ENCODE results near the gene RRM2. TPM values are rescaled to one million over a fixed set of nuclear protein-coding genes. Genes with fewer than 3 reads are reported as not detected.

RRM2 gene
- polyA plus RNA-seq, 2 of the 4 experiments (the other 2 are of a cell fraction), result 84.4 to 111 TPM

- no peak overlapping the region for H3K4me2 ChIP-seq
- CTCF ChIA-PET, result interaction anchor here (1.2 to 3.2 kb wide), 8 partner anchors 8 to 239 kb away, joined by 3 to 10 read pairs (median 6); no protein-coding TSS in a partner anchor
Measured at GRCh38 chr2:10170256-10170655, 47.7 kb downstream of the RRM2 start.

GRCh38 chr2:10171006-10171800 lies 48.7 kb downstream of the RRM2 start:
- Histone ChIP-seq H3K27ac (no peak overlapping the region), H3K9me3 (no peaks in the 10 kb centered on the region), H3K4me2 (no peak overlapping the region), H3K4me1 (peaks cover 11% of the 10 kb centered on the region), H3K4me3 (no peak overlapping the region)
- 84% methylated on average over 19 of the region's 19 CpGs for WGBS (ENCODE audit: missing lambda C conversion rate)
- no peak for FAIRE-seq
- peak in 1 of 2 experiments; percentile 7; a peak in 2 of 6 replicates for ATAC-seq
- POLR2A ChIA-PET, result no interaction called here
- CTCF ChIA-PET, result interaction anchor here (0.6 to 3.2 kb wide), 7 partner anchors 9 to 239 kb away, joined by 3 to 10 read pairs (median 5); no protein-coding TSS in a partner anchor
- DNase-seq (ENCODE audit: low read depth in 1 of 2, low spot score in 1 of 2), result no peak
- TF ChIP-seq FOXS1 (CRISPR knock-in tag; IDR thresholded peaks at IDR 0.05), result no peak

More at GRCh38 chr2:10170256-10170655, 47.7 kb downstream of the RRM2 start:
- no peaks in the 10 kb centered on the region for H3K9me3 ChIP-seq
- no peak for DNase-seq (ENCODE audit: low read depth in 1 of 2, low spot score in 1 of 2)
- H3K4me1 ChIP-seq, result peaks cover 11% of the 10 kb centered on the region
- POLR2A ChIA-PET, result no interaction called here
- TF ChIP-seq TFCP2L1 (CRISPR knock-in tag; IDR thresholded peaks at IDR 0.05), result no peak
- no peak for TF ChIP-seq REST (IDR thresholded peaks at IDR 0.05)
- no peak for TF ChIP-seq JUNB (IDR thresholded peaks at IDR 0.05)
- TF ChIP-seq CHD2 (IDR thresholded peaks at IDR 0.05; ENCODE audit: low read length, partially characterized antibody), result no peak
- 39% methylated on average over 9 of the region's 9 CpGs for WGBS (ENCODE audit: missing lambda C conversion rate)
- no peak for ATAC-seq
- H3K4me3 ChIP-seq, result no peak overlapping the region
- FAIRE-seq, result no peak
- H3K27ac ChIP-seq, result no peak overlapping the region

GRCh38 chr2:10172033-10172871 lies 49.7 kb downstream of the RRM2 start:
- H3K4me1 ChIP-seq, result peaks cover 11% of the 10 kb centered on the region
- no peaks in the 10 kb centered on the region for H3K9me3 ChIP-seq
- ChIA-PET POLR2A (no interaction called here), CTCF (interaction anchor here (0.9 to 3.2 kb wide), 8 partner anchors 10 to 238 kb away, joined by 3 to 10 read pairs (median 4); no protein-coding TSS in a partner anchor)
- H3K4me2 ChIP-seq, result no peak overlapping the region
- DNase-seq (ENCODE audit: low read depth in 1 of 2, low spot score in 1 of 2) (no peak), ATAC-seq (peak in 1 of 2 experiments; percentile 5; a peak in 1 of 6 replicates), FAIRE-seq (no peak)
- H3K27ac ChIP-seq, result no peak overlapping the region
- TF ChIP-seq ESRRA (IDR thresholded peaks at IDR 0.05; ENCODE audit: borderline replicate concordance, low read length), result no peak
- no peak for TF ChIP-seq POLR2AphosphoS2 (conservative IDR thresholded peaks at IDR 0.05; ENCODE audit: low read length)
- TF ChIP-seq MAZ (IDR thresholded peaks at IDR 0.05; ENCODE audit: borderline replicate concordance, low read depth, low read length), result no peak
- TF ChIP-seq BCL3 (IDR thresholded peaks at IDR 0.05), result no peak
- no peak for TF ChIP-seq MAX (IDR thresholded peaks at IDR 0.05)
- TF ChIP-seq JUNB (IDR thresholded peaks at IDR 0.05), result no peak
- TF ChIP-seq ZSCAN20 (CRISPR knock-in tag; IDR thresholded peaks at IDR 0.05), result no peak
- TF ChIP-seq NFE2L2 (conservative IDR thresholded peaks at IDR 0.05; ENCODE audit: low read length), result no peak
- 85% methylated on average over 23 of the region's 23 CpGs for WGBS (ENCODE audit: missing lambda C conversion rate)
- H3K4me3 ChIP-seq, result no peak overlapping the region

Measured in A549 (cell line).